ENCODE data around the gene TNNI3.
A peak's percentile ranks its signal among the peaks of the same experiment; 100 is the strongest.

Gene TNNI3

GRCh38 chr19:55145232-55145631 is 12.3 kb downstream of the TNNI3 start:
- no peaks in the 10 kb centered on the region for H3F3A ChIP-seq (ENCODE audit: insufficient read depth, low read length)
- H3K27me3 ChIP-seq (replicated peaks; ENCODE audit: insufficient read depth, low read length), result peaks cover 85% of the 10 kb centered on the region
- no peak overlapping the region for H3K9ac ChIP-seq (ENCODE audit: low read length)
- no peaks in the 10 kb centered on the region for H3K79me2 ChIP-seq (ENCODE audit: low read length)
- no peak for DNase-seq
- H3K9me3 ChIP-seq (replicated peaks; ENCODE audit: insufficient read depth, low read length), result no peaks in the 10 kb centered on the region
- no peak overlapping the region for H3K4me2 ChIP-seq (ENCODE audit: low read depth, low read length)
- H3K4me3 ChIP-seq (ENCODE audit: low read length), result no peak overlapping the region
- H3K27ac ChIP-seq (ENCODE audit: low read length), result no peak overlapping the region
- no peaks in the 10 kb centered on the region for H3K9me2 ChIP-seq (replicated peaks; ENCODE audit: insufficient read depth, low read length)
- H3K4me1 ChIP-seq (ENCODE audit: low read length), result 0 out of 2 replicates have a peak, but pooled peaks cover 2% of the 10 kb centered on the region
- H2AFZ ChIP-seq (ENCODE audit: low read length), result no peak overlapping the region
- no peaks in the 10 kb centered on the region for H4K20me1 ChIP-seq (ENCODE audit: insufficient read depth, low read length)
- H3K36me3 ChIP-seq (replicated peaks; ENCODE audit: insufficient read depth, low read length), result no peaks in the 10 kb centered on the region
- TF ChIP-seq EZH2 (optimal IDR thresholded peaks at IDR 0.05; ENCODE audit: low read depth, low read length), result no peak
- no peak for TF ChIP-seq EZH2phosphoT487 (IDR thresholded peaks at IDR 0.05; ENCODE audit: low read length)
- no peak for TF ChIP-seq CTCF (IDR thresholded peaks at IDR 0.05; ENCODE audit: low read length)

GRCh38 chr19:55141696-55142095 is 15.8 kb downstream of the TNNI3 start:
- Histone ChIP-seq H3K27me3 (replicated peaks; ENCODE audit: insufficient read depth, low read length) (peaks cover 89% of the 10 kb centered on the region), H3K4me1 (ENCODE audit: low read length) (0 out of 2 replicates have a peak, but pooled peaks cover 2% of the 10 kb centered on the region), H3K9ac (ENCODE audit: low read length) (no peak overlapping the region), H3K9me3 (replicated peaks; ENCODE audit: insufficient read depth, low read length) (no peaks in the 10 kb centered on the region), H3K36me3 (replicated peaks; ENCODE audit: insufficient read depth, low read length) (no peaks in the 10 kb centered on the region), H2AFZ (ENCODE audit: low read length) (0 out of 2 replicates have a peak overlapping the region, but pooled peaks have one; percentile 31), H3K9me2 (replicated peaks; ENCODE audit: insufficient read depth, low read length) (no peaks in the 10 kb centered on the region), H3F3A (ENCODE audit: insufficient read depth, low read length) (no peaks in the 10 kb centered on the region), H3K4me2 (ENCODE audit: low read depth, low read length) (peak overlapping the region; percentile 32; the same call in 1 of the 2 replicates), H3K27ac (ENCODE audit: low read length) (no peak overlapping the region), H4K20me1 (ENCODE audit: insufficient read depth, low read length) (no peaks in the 10 kb centered on the region), H3K4me3 (ENCODE audit: low read length) (no peak overlapping the region), H3K79me2 (ENCODE audit: low read length) (no peaks in the 10 kb centered on the region)
- DNase-seq, result no peak
- TF ChIP-seq CTCF (IDR thresholded peaks at IDR 0.05; ENCODE audit: low read length) (no peak), EZH2 (optimal IDR thresholded peaks at IDR 0.05; ENCODE audit: low read depth, low read length) (no peak)

GRCh38 chr19:55137915-55138314 is 19.6 kb downstream of the TNNI3 start:
- Histone ChIP-seq H3K9ac (ENCODE audit: low read length) (no peak overlapping the region), H3F3A (ENCODE audit: insufficient read depth, low read length) (no peaks in the 10 kb centered on the region), H3K79me2 (ENCODE audit: low read length) (no peaks in the 10 kb centered on the region), H3K9me2 (replicated peaks; ENCODE audit: insufficient read depth, low read length) (no peaks in the 10 kb centered on the region), H3K36me3 (replicated peaks; ENCODE audit: insufficient read depth, low read length) (no peaks in the 10 kb centered on the region), H4K20me1 (ENCODE audit: insufficient read depth, low read length) (no peaks in the 10 kb centered on the region), H3K4me1 (ENCODE audit: low read length) (0 out of 2 replicates have a peak, but pooled peaks cover 5% of the 10 kb centered on the region), H3K27ac (ENCODE audit: low read length) (no peak overlapping the region), H3K9me3 (replicated peaks; ENCODE audit: insufficient read depth, low read length) (no peaks in the 10 kb centered on the region), H2AFZ (ENCODE audit: low read length) (no peak overlapping the region), H3K4me2 (ENCODE audit: low read depth, low read length) (no peak overlapping the region), H3K27me3 (replicated peaks; ENCODE audit: insufficient read depth, low read length) (peaks cover 92% of the 10 kb centered on the region), H3K4me3 (ENCODE audit: low read length) (no peak overlapping the region)
- no peak for TF ChIP-seq EZH2phosphoT487 (IDR thresholded peaks at IDR 0.05; ENCODE audit: low read length)
- no peak for TF ChIP-seq EZH2 (optimal IDR thresholded peaks at IDR 0.05; ENCODE audit: low read depth, low read length)
- no peak for TF ChIP-seq CTCF (IDR thresholded peaks at IDR 0.05; ENCODE audit: low read length)
- no peak for DNase-seq
